Endothelial cell (in vitro differentiated cells): ENCODE results near the gene KCNJ13. TPM values are rescaled to one million over a fixed set of nuclear protein-coding genes. Genes with fewer than 3 reads are reported as not detected.
"Not testable (repeated sequence)": the region's sequence is repeated elsewhere in the genome, so short reads cannot be mapped to it uniquely, and the experiment has no call there.

Experiments used
- DNase-seq: peaks from one replicate; pipeline ENCODE4 v3.0.0; 2021; ENCODE audit warnings: low spot score
- H3K27ac Mint-ChIP-seq: one replicate; pipeline ENCODE4 v1.8.0; 2021; ENCODE audit warnings: mixed read lengths, inconsistent platforms; ENCODE audit not compliant: unreplicated experiment
- H3K27me3 Mint-ChIP-seq: one replicate; pipeline ENCODE4 v1.8.0; 2021; ENCODE audit warnings: mild to moderate bottlenecking, moderate library complexity, mixed read lengths, inconsistent platforms; ENCODE audit not compliant: unreplicated experiment
- H3K36me3 Mint-ChIP-seq: one replicate; pipeline ENCODE4 v1.8.0; 2021; ENCODE audit warnings: mild to moderate bottlenecking, low read depth, mixed read lengths, inconsistent platforms; ENCODE audit not compliant: unreplicated experiment
- H3K4me1 Mint-ChIP-seq: one replicate; pipeline ENCODE4 v1.8.0; 2021; ENCODE audit warnings: mild to moderate bottlenecking, mixed read lengths, inconsistent platforms; ENCODE audit not compliant: unreplicated experiment
- H3K4me3 Mint-ChIP-seq: one replicate; pipeline ENCODE4 v1.8.0; 2021; ENCODE audit warnings: mild to moderate bottlenecking, mixed read lengths, inconsistent platforms; ENCODE audit not compliant: unreplicated experiment
- H3K9me3 Mint-ChIP-seq: one replicate; pipeline ENCODE4 v1.8.0; 2021; ENCODE audit warnings: mixed read lengths, inconsistent platforms; ENCODE audit not compliant: unreplicated experiment
- CTCF ChIP-seq: fragments of 200-600 bp; sonication (generic); IDR thresholded peaks from one replicate; pipeline ENCODE4 v1.5.0; 2021; ENCODE audit warnings: antibody characterized with exemption; ENCODE audit not compliant: unreplicated experiment
- total RNA-seq: library from RNA; stranded (reverse); fragmentation: NEBNext Ultra II Directional; extraction: Animal tissue kit (Norgen Biotek cat#: 25700); gene quantifications from one replicate; pipeline ENCODE4 v1.2.1, GENCODE V29; 2021; ENCODE audit not compliant: unreplicated experiment

Gene KCNJ13
- total RNA-seq, 1 donor from 2014 or later: not detected

GRCh38 chr2:232723027-232723426 is 53.3 kb downstream of the KCNJ13 start:
- no peak overlapping the region for H3K27ac Mint-ChIP-seq
- peaks cover 15% of the 10 kb centered on the region for H3K4me1 Mint-ChIP-seq
- peaks cover 2% of the 10 kb centered on the region for H3K27me3 Mint-ChIP-seq
- TF ChIP-seq CTCF: no peak
- H3K4me3 Mint-ChIP-seq: no peak overlapping the region
- DNase-seq: no peak
- no peaks in the 10 kb centered on the region for H3K9me3 Mint-ChIP-seq
- H3K36me3 Mint-ChIP-seq: peaks cover 24% of the 10 kb centered on the region

GRCh38 chr2:232721882-232722281 is 54.5 kb downstream of the KCNJ13 start:
- H3K9me3 Mint-ChIP-seq: no peaks in the 10 kb centered on the region
- H3K27me3 Mint-ChIP-seq: peaks cover 2% of the 10 kb centered on the region
- DNase-seq: no peak
- H3K27ac Mint-ChIP-seq: no peak overlapping the region
- no peak overlapping the region for H3K4me3 Mint-ChIP-seq
- TF ChIP-seq CTCF: no peak
- peaks cover 19% of the 10 kb centered on the region for H3K36me3 Mint-ChIP-seq
- peaks cover 6% of the 10 kb centered on the region for H3K4me1 Mint-ChIP-seq

- no peak for DNase-seq
- Mint-ChIP-seq H3K27me3 (peaks cover 2% of the 10 kb centered on the region), H3K36me3 (peaks cover 21% of the 10 kb centered on the region), H3K9me3 (no peaks in the 10 kb centered on the region), H3K4me1 (peaks cover 6% of the 10 kb centered on the region), H3K27ac (no peak overlapping the region), H3K4me3 (no peak overlapping the region)
- no peak for TF ChIP-seq CTCF
Measured at GRCh38 chr2:232721261-232721660, 55.1 kb downstream of the KCNJ13 start.

- H3K4me1 Mint-ChIP-seq, H3K27ac Mint-ChIP-seq, H3K9me3 Mint-ChIP-seq, H3K27me3 Mint-ChIP-seq, H3K4me3 Mint-ChIP-seq, DNase-seq: not testable (repeated sequence)
- H3K36me3 Mint-ChIP-seq: peaks cover 18% of the 10 kb centered on the region
Measured at GRCh38 chr2:232720056-232720455, 56.3 kb downstream of the KCNJ13 start.

Other genes starting within 250 kb of the KCNJ13 start
- gene CHRNG, start 236.9 kb downstream of the KCNJ13 start, total RNA-seq: not detected
- 3.7 TPM for gene TIGD1, start 226.0 kb downstream of the KCNJ13 start, total RNA-seq
- gene EIF4E2, start 225.9 kb downstream of the KCNJ13 start, total RNA-seq: 94.8 TPM
- gene EFHD1, start 143.0 kb downstream of the KCNJ13 start, total RNA-seq: 1.6 TPM
- gene GIGYF2, start 79.2 kb downstream of the KCNJ13 start, total RNA-seq: 61.1 TPM
- gene SNORC, start 93.7 kb upstream of the KCNJ13 start, total RNA-seq: 5.6 TPM
- 1.4 TPM for gene NGEF, start 236.7 kb upstream of the KCNJ13 start, total RNA-seq